CD4-positive, alpha-beta T cell treated with Interleukin-15 for 1 hour (primary cell): ENCODE measurements around the gene LYSMD4.

Experiments
- DNase-seq: peaks from one replicate; pipeline ENCODE4 v3.0.0-alpha.2; 2020

LYSMD4 gene

DNA sequence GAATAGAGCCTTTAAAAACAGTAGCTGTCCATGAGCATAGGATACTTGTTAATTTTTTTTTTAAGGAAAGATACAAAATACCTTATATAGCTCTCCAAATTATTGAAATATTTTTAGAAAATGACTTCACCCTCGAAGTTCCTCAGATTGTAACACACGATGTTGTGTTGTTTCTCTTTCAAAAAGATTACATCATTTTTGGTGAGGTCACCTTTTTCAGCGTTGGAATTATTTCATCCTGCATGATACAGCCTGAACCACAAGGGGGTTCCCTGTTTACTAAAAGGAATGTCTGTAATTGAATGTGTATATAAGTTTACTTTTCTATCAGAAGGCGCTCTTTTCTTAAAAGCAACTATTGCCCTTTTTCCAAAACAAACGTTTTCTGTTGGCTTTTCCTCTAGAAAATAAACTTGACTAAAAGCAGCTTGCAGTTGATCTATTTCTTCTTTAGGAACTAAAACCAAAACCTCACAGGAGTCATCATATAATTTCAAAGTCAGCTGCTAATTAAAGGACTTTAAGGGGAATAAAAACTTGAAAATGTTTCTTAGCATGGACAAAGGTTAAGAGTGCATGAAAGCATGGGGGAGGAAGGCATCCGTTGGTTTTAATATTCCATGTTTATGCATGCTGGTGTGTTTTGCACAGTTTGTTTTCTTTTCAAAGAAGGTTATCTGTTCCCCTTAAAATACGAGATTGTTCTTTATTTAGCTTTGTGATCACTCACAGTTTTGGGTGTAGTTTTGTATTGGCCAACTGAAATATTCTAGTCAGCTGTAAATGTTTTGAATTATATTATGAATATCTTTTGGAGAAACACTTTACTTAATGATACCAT lies 29.4 kb downstream of the LYSMD4 start:
- DNase-seq = no peak

DNA sequence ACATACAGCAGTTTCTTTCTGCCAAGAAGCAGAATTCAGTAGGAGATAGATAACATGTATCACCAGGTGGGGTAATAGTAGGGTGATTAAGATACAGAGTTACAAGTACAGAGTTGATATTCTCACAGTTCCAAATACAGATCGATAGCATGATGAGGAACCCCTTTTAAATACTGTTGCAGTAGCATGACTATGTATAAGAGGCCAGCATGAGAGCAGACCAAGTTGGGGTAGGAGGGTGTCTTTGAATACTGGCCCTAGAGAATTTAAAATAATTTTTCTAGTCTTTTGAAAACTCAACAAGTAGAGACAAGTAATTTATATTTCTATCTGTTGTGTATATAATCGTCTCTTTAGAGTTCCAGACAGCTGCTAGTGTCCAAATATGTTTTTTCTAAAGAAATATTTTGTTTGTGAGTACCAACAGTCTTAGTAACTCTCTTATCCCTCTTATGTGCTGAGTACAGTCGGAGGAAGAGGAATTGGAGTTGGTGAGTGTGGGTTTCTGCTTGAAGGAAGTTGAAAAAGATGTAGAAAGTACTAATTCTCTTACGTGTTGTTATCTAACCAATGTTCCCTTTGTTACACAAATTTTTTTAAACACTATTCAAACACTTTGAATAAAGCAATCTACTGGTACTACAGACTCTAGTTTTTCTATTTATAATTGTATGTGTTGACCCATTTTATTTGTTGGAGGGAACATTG lies 30.2 kb downstream of the LYSMD4 start:
- DNase-seq = no peak

DNA sequence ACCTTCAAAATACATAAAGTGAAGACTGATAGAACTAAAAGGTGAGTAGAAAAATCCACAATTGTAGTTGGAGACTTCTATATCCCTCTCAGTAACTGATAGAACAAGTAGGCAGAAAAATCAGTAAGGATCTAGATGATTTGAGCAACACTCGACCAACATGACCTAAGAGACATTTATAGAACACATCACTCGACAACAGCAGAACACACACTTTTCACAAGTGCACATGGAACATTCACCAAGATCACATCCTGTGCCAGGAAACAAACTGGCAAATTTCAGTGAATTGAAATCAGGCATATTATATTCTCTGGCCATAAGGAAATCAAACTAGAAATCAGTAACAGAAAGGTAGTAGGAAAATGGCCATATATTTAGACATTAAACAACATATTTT lies 37.1 kb downstream of the LYSMD4 start:
- DNase-seq = no peak

DNA sequence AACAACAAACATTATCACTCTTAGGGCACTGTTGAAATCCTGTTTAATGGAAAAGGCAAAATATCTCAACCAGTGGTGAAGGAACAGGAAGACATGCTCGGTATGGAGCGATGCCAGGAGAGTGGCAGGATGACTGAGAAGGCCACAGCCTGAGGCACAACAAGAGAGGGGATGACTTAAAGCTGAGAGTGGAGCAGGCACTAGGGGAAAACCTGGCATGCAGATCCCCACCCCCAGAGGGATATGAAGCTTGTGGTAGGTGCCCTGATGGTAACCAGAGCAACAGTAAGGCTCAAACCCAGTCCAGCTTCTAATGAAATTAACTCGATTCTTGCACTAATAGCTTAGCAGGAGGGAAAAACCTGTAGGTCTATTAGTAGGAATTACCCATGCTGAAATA lies 40.4 kb downstream of the LYSMD4 start:
- DNase-seq = no peak

DNA sequence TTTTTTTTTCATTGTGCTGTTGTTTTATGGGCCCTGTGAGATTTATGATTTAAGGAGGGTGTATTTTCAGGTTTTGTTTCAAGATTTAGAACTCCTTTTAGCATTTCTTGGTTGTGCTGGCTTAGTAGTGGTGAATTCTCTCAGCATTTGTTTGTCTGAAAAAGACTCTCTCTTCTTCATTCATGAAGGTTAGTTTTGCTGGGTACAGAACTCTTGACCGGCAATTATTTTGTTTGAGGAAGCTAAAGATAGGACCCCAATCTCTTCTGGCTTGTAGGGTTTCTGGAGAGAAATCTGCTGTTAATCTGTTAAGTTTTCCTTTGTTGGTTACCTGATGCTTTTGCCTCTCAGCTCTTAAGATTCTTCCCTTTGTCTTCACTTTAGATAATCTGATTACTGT lies 46.9 kb downstream of the LYSMD4 start:
- DNase-seq = no peak

DNA sequence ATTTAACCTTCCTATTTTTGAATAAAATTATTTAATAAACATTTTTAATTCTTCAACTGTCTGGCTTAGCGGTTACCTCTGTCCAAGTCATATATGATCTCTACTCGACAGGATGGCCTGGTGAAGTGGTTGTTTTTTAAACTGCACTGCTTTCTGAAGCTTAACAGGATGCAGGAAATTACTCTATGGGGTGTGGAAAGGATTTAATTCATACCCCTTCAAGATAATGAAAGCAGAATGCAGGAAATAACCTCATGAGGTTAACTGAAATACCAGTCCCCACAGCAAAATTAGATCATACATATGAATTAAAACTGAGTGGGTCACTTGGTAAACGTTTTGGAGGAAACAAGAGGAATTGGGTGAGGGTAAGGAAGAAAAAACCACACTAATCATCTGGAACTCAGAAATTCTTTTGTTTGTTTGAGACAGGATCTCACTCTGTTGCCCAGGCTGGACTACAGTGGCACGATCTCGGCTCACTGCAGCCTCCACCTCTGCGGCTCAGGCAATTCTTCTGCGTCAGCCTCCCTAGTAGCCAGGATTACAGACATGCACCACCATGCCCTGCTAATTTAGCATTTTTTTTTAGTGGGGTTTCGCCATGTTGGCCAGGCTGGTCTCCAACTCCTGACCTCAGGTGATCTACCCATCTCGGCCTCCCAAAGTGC lies 50.1 kb downstream of the LYSMD4 start:
- no peak for DNase-seq

DNA sequence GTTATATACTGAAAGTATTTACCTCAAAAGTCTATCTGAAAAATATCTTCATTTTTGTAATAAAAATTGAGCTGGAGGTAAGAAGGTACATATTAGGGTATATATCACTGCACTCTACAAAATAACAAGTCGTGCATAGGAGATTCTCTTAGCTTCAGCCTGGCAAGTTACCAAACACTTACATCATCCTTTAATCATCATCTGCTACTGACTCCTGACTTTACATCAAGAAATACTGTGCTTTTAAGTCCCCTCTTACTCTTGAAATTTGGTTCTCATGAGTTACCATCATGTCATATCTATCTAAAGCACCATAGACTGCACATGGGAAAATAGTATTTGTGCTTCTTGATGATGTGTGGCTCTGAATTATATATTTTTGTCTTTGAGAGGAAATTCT lies 50.8 kb downstream of the LYSMD4 start:
- no peak for DNase-seq

DNA sequence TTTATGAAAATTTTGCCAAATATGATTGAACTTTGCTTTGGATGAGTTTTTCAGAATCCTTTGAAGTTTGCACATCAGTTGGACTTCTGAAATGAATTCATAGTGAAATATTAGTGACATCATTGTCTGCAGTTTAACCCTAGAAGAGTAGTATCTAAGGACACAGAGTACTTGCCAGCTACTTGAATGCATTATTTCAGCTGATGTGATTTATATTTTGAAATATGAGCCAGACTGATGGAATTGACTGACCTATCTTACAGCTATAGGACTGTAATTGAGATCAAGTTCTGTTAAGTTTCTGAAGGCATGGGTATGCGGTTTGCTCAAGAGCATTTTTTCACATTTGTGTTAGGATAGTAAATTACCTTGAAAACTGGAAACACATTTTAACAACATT lies 51.2 kb downstream of the LYSMD4 start:
- DNase-seq = no peak

DNA sequence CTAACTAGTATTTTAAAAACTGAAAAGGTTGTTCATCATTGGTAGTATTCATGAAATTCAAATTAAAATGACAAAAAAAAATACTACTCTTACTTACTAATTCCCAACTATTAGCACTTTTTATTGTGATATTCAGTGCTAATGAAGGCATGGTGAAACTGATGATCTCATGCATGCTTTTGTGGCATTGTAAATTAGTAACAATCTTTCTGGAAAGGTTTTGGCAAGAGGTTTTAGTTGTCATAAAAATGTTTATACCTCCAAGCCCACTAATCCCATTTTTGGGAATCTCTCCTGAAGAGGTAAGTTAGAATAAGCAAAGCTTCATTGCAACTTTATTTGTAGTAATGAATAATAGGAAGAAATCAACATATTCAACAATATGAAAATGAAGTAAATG lies 53.0 kb downstream of the LYSMD4 start:
- DNase-seq = no peak

DNA sequence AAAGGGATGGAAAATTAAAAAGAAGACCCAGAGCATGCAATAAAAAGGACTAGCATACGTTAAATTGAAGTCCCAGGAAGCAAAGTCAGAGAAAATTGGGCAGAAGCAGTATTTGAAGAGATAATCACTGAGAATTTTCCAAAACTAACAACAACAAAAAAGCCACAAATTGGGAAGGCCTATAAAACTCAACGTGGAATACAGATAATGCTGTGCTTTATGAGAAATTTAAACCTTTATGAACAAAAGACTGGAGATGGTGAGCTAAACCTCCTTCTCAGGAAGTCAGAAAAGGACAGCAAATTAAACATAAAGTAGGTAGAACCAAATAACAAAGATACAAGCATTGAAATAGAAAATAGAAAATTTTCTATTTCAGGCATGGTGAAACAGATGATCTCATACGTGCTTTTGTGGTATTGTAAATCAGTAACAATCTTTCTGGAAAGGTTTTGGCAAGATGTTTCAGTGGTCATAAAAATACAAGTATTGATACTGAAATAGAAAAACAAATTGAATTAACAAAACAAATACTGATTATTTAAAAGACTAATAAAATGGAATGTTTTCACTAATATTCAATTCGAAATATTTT lies 55.6 kb downstream of the LYSMD4 start:
- no peak for DNase-seq
